ENCODE results near the gene SPATA3.

The SPATA3 gene

GRCh38 chr2:230985519-230986231 is 10.2 kb upstream of the SPATA3 start:
- TF ChIP-seq, protein P1, sequence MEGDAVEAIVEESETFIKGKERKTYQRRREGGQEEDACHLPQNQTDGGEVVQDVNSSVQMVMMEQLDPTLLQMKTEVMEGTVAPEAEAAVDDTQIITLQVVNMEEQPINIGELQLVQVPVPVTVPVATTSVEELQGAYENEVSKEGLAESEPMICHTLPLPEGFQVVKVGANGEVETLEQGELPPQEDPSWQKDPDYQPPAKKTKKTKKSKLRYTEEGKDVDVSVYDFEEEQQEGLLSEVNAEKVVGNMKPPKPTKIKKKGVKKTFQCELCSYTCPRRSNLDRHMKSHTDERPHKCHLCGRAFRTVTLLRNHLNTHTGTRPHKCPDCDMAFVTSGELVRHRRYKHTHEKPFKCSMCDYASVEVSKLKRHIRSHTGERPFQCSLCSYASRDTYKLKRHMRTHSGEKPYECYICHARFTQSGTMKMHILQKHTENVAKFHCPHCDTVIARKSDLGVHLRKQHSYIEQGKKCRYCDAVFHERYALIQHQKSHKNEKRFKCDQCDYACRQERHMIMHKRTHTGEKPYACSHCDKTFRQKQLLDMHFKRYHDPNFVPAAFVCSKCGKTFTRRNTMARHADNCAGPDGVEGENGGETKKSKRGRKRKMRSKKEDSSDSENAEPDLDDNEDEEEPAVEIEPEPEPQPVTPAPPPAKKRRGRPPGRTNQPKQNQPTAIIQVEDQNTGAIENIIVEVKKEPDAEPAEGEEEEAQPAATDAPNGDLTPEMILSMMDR (IDR thresholded peaks at IDR 0.05; ENCODE audit: low read depth, low read length, missing control alignments): no peak
- no peak for DNase-seq (ENCODE audit: extremely low read depth, low read depth)
- no peak overlapping the region for H3K4me3 ChIP-seq (replicated peaks; ENCODE audit: low read depth, low read length)

- no peak for DNase-seq (ENCODE audit: extremely low read depth, low read depth)
- TF ChIP-seq, protein P1 (IDR thresholded peaks at IDR 0.05; ENCODE audit: low read depth, low read length, missing control alignments): no peak
- H3K4me3 ChIP-seq (replicated peaks; ENCODE audit: low read depth, low read length): peak overlapping the region; percentile 40
These were observed 9.3 kb upstream of the SPATA3 start for GRCh38 chr2:230986520-230987136.

GRCh38 chr2:230987137-230988020 is 8.5 kb upstream of the SPATA3 start:
- TF ChIP-seq, protein P1 (IDR thresholded peaks at IDR 0.05; ENCODE audit: low read depth, low read length, missing control alignments): peak; percentile 93
- DNase-seq (ENCODE audit: extremely low read depth, low read depth): peak; percentile 31

GRCh38 chr2:230989731-230990130 is 6.2 kb upstream of the SPATA3 start:
- TF ChIP-seq, protein P1 (IDR thresholded peaks at IDR 0.05; ENCODE audit: low read depth, low read length, missing control alignments): no peak
- no peak overlapping the region for H3K4me3 ChIP-seq (replicated peaks; ENCODE audit: low read depth, low read length)
- no peak for DNase-seq (ENCODE audit: extremely low read depth, low read depth)

More at GRCh38 chr2:230987137-230988020, 8.5 kb upstream of the SPATA3 start:
- H3K4me3 ChIP-seq (replicated peaks; ENCODE audit: low read depth, low read length): peak overlapping the region; percentile 40

- no peak for DNase-seq (ENCODE audit: extremely low read depth, low read depth)
- H3K4me3 ChIP-seq (replicated peaks; ENCODE audit: low read depth, low read length): no peak overlapping the region
- TF ChIP-seq, protein P1 (IDR thresholded peaks at IDR 0.05; ENCODE audit: low read depth, low read length, missing control alignments): no peak
These were observed 5.6 kb upstream of the SPATA3 start for GRCh38 chr2:230990131-230990898.

DNA sequence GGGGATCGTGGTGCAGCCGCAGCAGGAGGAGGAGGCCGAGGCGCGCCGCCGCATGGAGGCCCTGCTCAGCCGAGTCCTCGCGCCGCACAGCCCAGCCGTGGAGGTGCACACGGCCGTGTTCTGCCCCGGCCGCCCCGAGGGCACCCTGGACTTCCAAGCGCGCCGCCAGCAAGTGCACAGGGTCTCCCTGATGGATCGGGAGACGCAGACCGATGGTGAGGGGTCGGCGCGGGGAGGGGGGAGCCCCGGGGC is 5.1 kb upstream of the SPATA3 start:
- no peak overlapping the region for H3K4me3 ChIP-seq (replicated peaks; ENCODE audit: low read depth, low read length)
- TF ChIP-seq, protein P1 (IDR thresholded peaks at IDR 0.05; ENCODE audit: low read depth, low read length, missing control alignments): no peak
- DNase-seq (ENCODE audit: extremely low read depth, low read depth): no peak

Measured in HFF-Myc (cell line).